Endothelial cell of umbilical vein (primary cell): ENCODE data around the gene RAB37. TPM values are rescaled to one million over a fixed set of nuclear protein-coding genes. Genes with fewer than 3 reads are reported as not detected.

Experiments
- BruUV-seq: library from RNA; stranded (reverse); fragments of 400-500 nt; replicated peaks from 2 replicates; lab custom pipeline; 2021; lab: Mats Ljungman, UMichigan
- CTCF ChIA-PET: fragments of 300-600, 350-600 bp; sonication (Branson Sonifier 250); formaldehyde crosslinking; loops from one replicate; lab custom pipeline; 2021; ENCODE audit warnings: antibody characterized with exemption, inconsistent platforms; lab: Charles Lee
- POLR2A ChIA-PET: fragments of 300-600, 350-600 bp; sonication (Branson Sonifier 250); formaldehyde crosslinking; loops from one replicate; lab custom pipeline; 2021; ENCODE audit warnings: antibody characterized with exemption, inconsistent platforms; lab: Charles Lee
- DNase-seq: peaks from one replicate; pipeline ENCODE4 v3.0.0-alpha.2; 2011; ENCODE audit warnings: low read depth, low spot score
- FAIRE-seq: peaks from 2 replicates; lab custom pipeline; 2011; peaks lifted over from hg19 to GRCh38; lab: Jason Lieb, UNC
- H2AFZ ChIP-seq: 2 replicates; pipeline ENCODE4 v1.6.0; 2012; ENCODE audit warnings: low read depth, low read length, control low read depth, inconsistent platforms
- H3K27ac ChIP-seq: 2 replicates; pipeline ENCODE4 v1.5.1; 2011; ENCODE audit warnings: low read depth, mild to moderate bottlenecking, control low read depth, low read length, moderate library complexity; ENCODE audit not compliant: insufficient read depth
- H3K27me3 ChIP-seq, 2 experiments: 2 replicates each; pipeline versions ENCODE4 v1.6.0 to v1.6.1; 2011; ENCODE audit warnings: low read length in 2 of 2, mixed read lengths in 1 of 2; ENCODE audit not compliant: control insufficient read depth in 2 of 2, insufficient read depth in 2 of 2
- H3K36me3 ChIP-seq, 2 experiments: 2 replicates in 1 of 2; 3 replicates in 1 of 2; pipeline ENCODE4 v1.5.1; 2011; ENCODE audit warnings: low read length in 2 of 2, mild to moderate bottlenecking in 1 of 2, moderate library complexity in 1 of 2; ENCODE audit not compliant: control insufficient read depth in 2 of 2, insufficient read depth in 2 of 2; ENCODE audit errors: extremely low read depth in 1 of 2
- H3K4me1 ChIP-seq: 3 replicates; pipeline ENCODE4 v1.5.1; 2011; ENCODE audit warnings: mild to moderate bottlenecking, low read length; ENCODE audit not compliant: control insufficient read depth, insufficient read depth; ENCODE audit errors: extremely low read depth
- H3K4me2 ChIP-seq: 2 replicates; pipeline ENCODE4 v1.6.1; 2011; ENCODE audit warnings: low read length, control low read depth, mixed read lengths; ENCODE audit not compliant: insufficient read depth
- H3K4me3 ChIP-seq, 3 experiments: fragments of 200-600 bp in 1 of 3; sonication (generic), shearing (Covaris generic) in 1 of 3; replicated peaks in 1 of 3; 2 replicates each; pipeline ENCODE4 v1.5.1; 2011 to 2016; ENCODE audit warnings: control low read depth in 3 of 3, low read length in 3 of 3, mild to moderate bottlenecking in 2 of 3, inconsistent platforms in 1 of 3, low read depth in 1 of 3, moderate library complexity in 1 of 3; ENCODE audit not compliant: insufficient read depth in 1 of 3
- H3K79me2 ChIP-seq: 2 replicates; pipeline ENCODE4 v1.6.0; 2012; ENCODE audit warnings: low read length, inconsistent platforms; ENCODE audit not compliant: control insufficient read depth, insufficient read depth
- H3K9ac ChIP-seq: replicated peaks from 2 replicates; pipeline ENCODE3; 2011; ENCODE audit warnings: low read length, control low read depth; ENCODE audit not compliant: insufficient read depth; ENCODE audit errors: extremely low read depth
- H3K9me1 ChIP-seq: replicated peaks from 3 replicates; pipeline ENCODE4 v1.6.0; 2011; ENCODE audit warnings: mild to moderate bottlenecking, low read length; ENCODE audit not compliant: control insufficient read depth, insufficient read depth; ENCODE audit errors: extremely low read depth
- H3K9me3 ChIP-seq: replicated peaks from 2 replicates; pipeline ENCODE4 v1.5.1; 2012; ENCODE audit warnings: low read length, inconsistent platforms; ENCODE audit not compliant: control insufficient read depth, insufficient read depth
- H4K20me1 ChIP-seq: replicated peaks from 2 replicates; pipeline ENCODE3; 2011; ENCODE audit warnings: mild to moderate bottlenecking, low read length; ENCODE audit not compliant: control insufficient read depth, insufficient read depth; ENCODE audit errors: extremely low read depth
- EZH2 ChIP-seq: IDR thresholded peaks from 2 replicates; pipeline ENCODE4 v1.6.1; 2012; ENCODE audit warnings: borderline replicate concordance, low read depth, mild to moderate bottlenecking, moderate library complexity, low read length, inconsistent platforms; ENCODE audit not compliant: severe bottlenecking
- FOS ChIP-seq: IDR thresholded peaks from 2 replicates; pipeline ENCODE4 v1.6.1; 2011; ENCODE audit warnings: mild to moderate bottlenecking, low read length, moderate library complexity, borderline replicate concordance; ENCODE audit not compliant: insufficient read depth
- GATA2 ChIP-seq: IDR thresholded peaks from 2 replicates; pipeline ENCODE4 v1.7.0; 2011; ENCODE audit warnings: low read depth, mild to moderate bottlenecking, moderate library complexity, mixed read lengths, low read length; ENCODE audit not compliant: insufficient read length, insufficient read depth
- JUN ChIP-seq: IDR thresholded peaks from 2 replicates; pipeline ENCODE4 v1.6.1; 2011; ENCODE audit warnings: borderline replicate concordance, low read depth; ENCODE audit not compliant: insufficient read length, insufficient read depth
- MYC ChIP-seq: IDR thresholded peaks from one replicate; pipeline ENCODE4 v1.6.1; 2011; ENCODE audit warnings: mild to moderate bottlenecking, low read depth, low read length
- POLR2A ChIP-seq: IDR thresholded peaks from 2 replicates; pipeline ENCODE4 v1.6.1; 2012; ENCODE audit warnings: low read depth, mild to moderate bottlenecking, control low read depth, low read length
- POLR2AphosphoS5 ChIP-seq: IDR thresholded peaks from 2 replicates; pipeline ENCODE4 v1.6.1; 2012; ENCODE audit warnings: low read depth, mild to moderate bottlenecking, control low read depth, low read length, moderate library complexity; ENCODE audit not compliant: insufficient read depth
- dilution Hi-C: fragments of 300-500 bp; cut with MboI; formaldehyde crosslinking; loops from one replicate; pipeline ENCODE4 v1.15.0; 2019; ENCODE audit warnings: low sequenced_read_pairs; ENCODE audit not compliant: extremely low pct_ligation_motif_present
- intact Hi-C: fragments of 100-400 bp; cut with micrococcal nuclease; formaldehyde crosslinking; loops from one replicate; pipeline ENCODE4 v1.10.0; 2022
- polyA plus RNA-seq, 4 experiments: library from polyadenylated mRNA; depleted of rRNA in 3 of 4; stranded (reverse) in 3 of 4; unstranded in 1 of 4; fragments of >200 nt; gene quantifications; 2 replicates each; pipeline versions ENCODE4 v1.2.1 to v1.2.3, GENCODE V29; 2011 to 2012; ENCODE audit warnings: missing spikeins in 1 of 4
- total RNA-seq: library from RNA; stranded (reverse); gene quantifications from 2 replicates; pipeline ENCODE4 v1.2.3, GENCODE V29; 2021
- TF ChIP-seq, protein P1 (sequence below): IDR thresholded peaks from 2 replicates; pipeline ENCODE4 v1.6.1; 2011; ENCODE audit not compliant: insufficient read depth, insufficient read length
- TF ChIP-seq, protein P2 (sequence below), 2 donors: IDR thresholded peaks; 1 replicate in 1 of 2; 2 replicates in 1 of 2; pipeline ENCODE4 v1.5.1; 2011; ENCODE audit warnings: low read length in 2 of 2, mild to moderate bottlenecking in 2 of 2, moderate library complexity in 2 of 2, control low read depth in 1 of 2, inconsistent platforms in 1 of 2, low read depth in 1 of 2; ENCODE audit not compliant: insufficient read depth in 1 of 2; ENCODE audit errors: extremely low read depth in 1 of 2

The RAB37 gene
- total and polyA plus RNA-seq, 2 donors (not counting 3 experiments of a cell fraction or from before 2014, with no cell fraction given), result 0.11 TPM; not detected in 1

DNA sequence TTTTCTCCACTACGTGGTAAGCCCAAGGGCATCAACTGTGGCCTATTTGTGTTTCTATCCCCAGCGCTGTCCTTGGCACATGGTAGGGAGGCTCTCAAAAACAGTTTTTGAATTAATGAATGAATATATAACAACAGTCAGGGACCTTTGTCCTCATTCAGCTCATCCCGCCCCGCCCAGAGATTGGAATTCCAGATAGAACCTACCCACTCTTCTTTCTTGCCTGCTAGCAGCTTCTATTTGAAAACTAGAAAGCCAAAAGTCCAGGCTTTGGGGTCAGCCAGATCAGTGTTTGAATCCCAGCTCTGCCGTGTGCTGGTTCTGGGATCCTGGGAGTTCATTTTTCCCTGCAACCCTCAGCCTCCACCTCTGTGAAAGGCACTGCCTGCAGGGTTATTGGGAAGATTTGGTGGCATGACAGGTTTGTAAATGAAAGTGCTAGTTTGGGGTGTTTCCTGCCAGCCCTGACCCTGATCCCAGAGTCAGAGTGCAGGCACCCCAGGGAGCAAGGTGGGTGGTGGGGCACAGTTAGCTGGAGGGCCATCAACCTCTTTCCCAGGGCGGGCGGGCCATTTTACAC, 15.9 kb downstream of the RAB37 start:
- CTCF ChIA-PET, result interaction anchor here (0.9 to 2.2 kb wide), 3 partner anchors 18 to 96 kb away, joined by 3 to 9 read pairs (median 3); no protein-coding TSS in a partner anchor
- no peak overlapping the region for H3K9ac ChIP-seq
- DNase-seq, result no peak
- no peak overlapping the region for H3K4me3 ChIP-seq
- H3K9me3 ChIP-seq, result no peaks in the 10 kb centered on the region
- H3K9me1 ChIP-seq, result no peaks in the 10 kb centered on the region
- FAIRE-seq, result no peak
- POLR2A ChIA-PET, result no interaction called here
- BruUV-seq, result no TSS peak
- dilution Hi-C loops, result no loop called here
- no peak overlapping the region for H2AFZ ChIP-seq
- H3K27me3 ChIP-seq, result no peaks in the 10 kb centered on the region
- intact Hi-C loops, result no loop called here
- no peak for TF ChIP-seq POLR2AphosphoS5
- no peak for TF ChIP-seq JUN
- TF ChIP-seq EZH2, result no peak
- TF ChIP-seq, protein P1, sequence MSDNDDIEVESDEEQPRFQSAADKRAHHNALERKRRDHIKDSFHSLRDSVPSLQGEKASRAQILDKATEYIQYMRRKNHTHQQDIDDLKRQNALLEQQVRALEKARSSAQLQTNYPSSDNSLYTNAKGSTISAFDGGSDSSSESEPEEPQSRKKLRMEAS, result no peak
- no peak for TF ChIP-seq POLR2A
- TF ChIP-seq FOS, result no peak
- TF ChIP-seq MYC, result no peak
- TF ChIP-seq GATA2, result no peak
- TF ChIP-seq, protein P2, sequence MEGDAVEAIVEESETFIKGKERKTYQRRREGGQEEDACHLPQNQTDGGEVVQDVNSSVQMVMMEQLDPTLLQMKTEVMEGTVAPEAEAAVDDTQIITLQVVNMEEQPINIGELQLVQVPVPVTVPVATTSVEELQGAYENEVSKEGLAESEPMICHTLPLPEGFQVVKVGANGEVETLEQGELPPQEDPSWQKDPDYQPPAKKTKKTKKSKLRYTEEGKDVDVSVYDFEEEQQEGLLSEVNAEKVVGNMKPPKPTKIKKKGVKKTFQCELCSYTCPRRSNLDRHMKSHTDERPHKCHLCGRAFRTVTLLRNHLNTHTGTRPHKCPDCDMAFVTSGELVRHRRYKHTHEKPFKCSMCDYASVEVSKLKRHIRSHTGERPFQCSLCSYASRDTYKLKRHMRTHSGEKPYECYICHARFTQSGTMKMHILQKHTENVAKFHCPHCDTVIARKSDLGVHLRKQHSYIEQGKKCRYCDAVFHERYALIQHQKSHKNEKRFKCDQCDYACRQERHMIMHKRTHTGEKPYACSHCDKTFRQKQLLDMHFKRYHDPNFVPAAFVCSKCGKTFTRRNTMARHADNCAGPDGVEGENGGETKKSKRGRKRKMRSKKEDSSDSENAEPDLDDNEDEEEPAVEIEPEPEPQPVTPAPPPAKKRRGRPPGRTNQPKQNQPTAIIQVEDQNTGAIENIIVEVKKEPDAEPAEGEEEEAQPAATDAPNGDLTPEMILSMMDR (IDR thresholded peaks at IDR 0.05; ENCODE audit: extremely low read depth in 1 of 2, insufficient read depth in 1 of 2, low read depth in 1 of 2, low read length in 2 of 2), result no peak
- H3K27ac ChIP-seq, result no peak overlapping the region
- no peaks in the 10 kb centered on the region for H3K79me2 ChIP-seq
- H4K20me1 ChIP-seq, result no peaks in the 10 kb centered on the region
- H3K36me3 ChIP-seq, result no peaks in the 10 kb centered on the region
- no peak overlapping the region for H3K4me2 ChIP-seq
- peaks cover 7% of the 10 kb centered on the region for H3K4me1 ChIP-seq
